ENCODE measurements around the gene KLHL29.

The KLHL29 gene

GRCh38 chr2:23349508-23349907 is 35.5 kb upstream of the KLHL29 start:
- H3K4me3 ChIP-seq (ENCODE audit: low read depth, low read length) = no peak overlapping the region
- no peaks in the 10 kb centered on the region for H3K27me3 ChIP-seq
- peaks cover 14% of the 10 kb centered on the region for H3K4me1 ChIP-seq
- TF ChIP-seq CTCF (IDR thresholded peaks at IDR 0.05; ENCODE audit: low read depth, low read length) = no peak
- H3K9me3 ChIP-seq = no peaks in the 10 kb centered on the region
- no peaks in the 10 kb centered on the region for H3K36me3 ChIP-seq
- no peak for DNase-seq

GRCh38 chr2:23350041-23350791 is 34.8 kb upstream of the KLHL29 start:
- no peak for TF ChIP-seq CTCF (IDR thresholded peaks at IDR 0.05; ENCODE audit: low read depth, low read length)
- DNase-seq = no peak
- no peaks in the 10 kb centered on the region for H3K9me3 ChIP-seq
- H3K4me1 ChIP-seq = peaks cover 14% of the 10 kb centered on the region
- H3K27me3 ChIP-seq = no peaks in the 10 kb centered on the region
- H3K36me3 ChIP-seq = no peaks in the 10 kb centered on the region
- no peak overlapping the region for H3K4me3 ChIP-seq (ENCODE audit: low read depth, low read length)

GRCh38 chr2:23350792-23351355 is 34.1 kb upstream of the KLHL29 start:
- no peaks in the 10 kb centered on the region for H3K27me3 ChIP-seq
- no peak overlapping the region for H3K4me3 ChIP-seq (ENCODE audit: low read depth, low read length)
- H3K9me3 ChIP-seq = no peaks in the 10 kb centered on the region
- H3K4me1 ChIP-seq = peaks cover 14% of the 10 kb centered on the region
- TF ChIP-seq CTCF (IDR thresholded peaks at IDR 0.05; ENCODE audit: low read depth, low read length) = no peak
- no peaks in the 10 kb centered on the region for H3K36me3 ChIP-seq
- no peak for DNase-seq

GRCh38 chr2:23351388-23352141 is 33.4 kb upstream of the KLHL29 start:
- Histone ChIP-seq H3K9me3 (no peaks in the 10 kb centered on the region), H3K36me3 (no peaks in the 10 kb centered on the region), H3K4me3 (ENCODE audit: low read depth, low read length) (peak overlapping the region; percentile 30; the same call in 1 of the 2 replicates), H3K4me1 (peaks cover 14% of the 10 kb centered on the region), H3K27me3 (no peaks in the 10 kb centered on the region)
- peak; percentile 92 for TF ChIP-seq CTCF (IDR thresholded peaks at IDR 0.05; ENCODE audit: low read depth, low read length)
- DNase-seq = peak; percentile 93

- TF ChIP-seq CTCF (IDR thresholded peaks at IDR 0.05; ENCODE audit: low read depth, low read length) = no peak
Observed at GRCh38 chr2:23354554-23354953, 30.4 kb upstream of the KLHL29 start.

More at GRCh38 chr2:23354554-23354953, 30.4 kb upstream of the KLHL29 start:
- Histone ChIP-seq H3K27me3 (no peaks in the 10 kb centered on the region), H3K36me3 (no peaks in the 10 kb centered on the region), H3K4me1 (peaks cover 14% of the 10 kb centered on the region), H3K9me3 (no peaks in the 10 kb centered on the region), H3K4me3 (ENCODE audit: low read depth, low read length) (no peak overlapping the region)
- no peak for DNase-seq
